ENCODE results near the gene KCNK2.
"Not testable (repeated sequence)": the region's sequence is repeated elsewhere in the genome, so short reads cannot be mapped to it uniquely, and the experiment has no call there.

Gene KCNK2

GRCh38 chr1:215163144-215163543, 80.6 kb downstream of the KCNK2 start:
- DNase-seq = not testable (repeated sequence)

- no peak for DNase-seq
Measured at GRCh38 chr1:215166886-215167285, 84.3 kb downstream of the KCNK2 start.

GRCh38 chr1:215181518-215181917, 99.0 kb downstream of the KCNK2 start:
- DNase-seq = no peak

GRCh38 chr1:215185067-215185620, 102.6 kb downstream of the KCNK2 start:
- no peak for DNase-seq

- peak; percentile 71 for DNase-seq
Measured at GRCh38 chr1:215188302-215188950, 105.9 kb downstream of the KCNK2 start.

- no peak for DNase-seq
Measured at GRCh38 chr1:215192306-215192705, 109.8 kb downstream of the KCNK2 start.

GRCh38 chr1:215198021-215198420, 115.5 kb downstream of the KCNK2 start:
- DNase-seq = no peak

GRCh38 chr1:215200121-215200520, 117.6 kb downstream of the KCNK2 start:
- no peak for DNase-seq

GRCh38 chr1:215201283-215201682, 118.7 kb downstream of the KCNK2 start:
- no peak for DNase-seq

GRCh38 chr1:215202868-215203267, 120.3 kb downstream of the KCNK2 start:
- no peak for DNase-seq

GRCh38 chr1:215210167-215210566, 127.6 kb downstream of the KCNK2 start:
- DNase-seq = no peak

- DNase-seq = no peak
Measured at GRCh38 chr1:215215846-215216245, 133.3 kb downstream of the KCNK2 start.

- DNase-seq = no peak
Measured at GRCh38 chr1:215219372-215219771, 136.8 kb downstream of the KCNK2 start.

- DNase-seq = no peak
Measured at GRCh38 chr1:215220346-215220745, 137.8 kb downstream of the KCNK2 start.

- DNase-seq = no peak
Measured at GRCh38 chr1:215226757-215227156, 144.2 kb downstream of the KCNK2 start.

- DNase-seq = no peak
Measured at GRCh38 chr1:215228193-215228592, 145.7 kb downstream of the KCNK2 start.

GRCh38 chr1:215241451-215241850, 158.9 kb downstream of the KCNK2 start:
- no peak for DNase-seq

GRCh38 chr1:215243345-215244054, 161.0 kb downstream of the KCNK2 start:
- DNase-seq = no peak

- DNase-seq = no peak
Measured at GRCh38 chr1:215250913-215251312, 168.4 kb downstream of the KCNK2 start.

GRCh38 chr1:215251428-215251827, 168.9 kb downstream of the KCNK2 start:
- DNase-seq = no peak

- DNase-seq = no peak
Measured at GRCh38 chr1:215252164-215252563, 169.6 kb downstream of the KCNK2 start.

GRCh38 chr1:215256936-215257679, 174.6 kb downstream of the KCNK2 start:
- no peak for DNase-seq

- no peak for DNase-seq
Measured at GRCh38 chr1:215260711-215261110, 178.2 kb downstream of the KCNK2 start.

- no peak for DNase-seq
Measured at GRCh38 chr1:215262106-215262505, 179.6 kb downstream of the KCNK2 start.
